Activated CD4-positive, alpha-beta T cell treated with anti-CD3 and anti-CD28 coated beads for 48 hours (primary cell): ENCODE results near the gene VPS11.

Experiments
- DNase-seq: peaks from one replicate; pipeline ENCODE4 v3.0.0-alpha.2; 2020

Gene VPS11

DNA sequence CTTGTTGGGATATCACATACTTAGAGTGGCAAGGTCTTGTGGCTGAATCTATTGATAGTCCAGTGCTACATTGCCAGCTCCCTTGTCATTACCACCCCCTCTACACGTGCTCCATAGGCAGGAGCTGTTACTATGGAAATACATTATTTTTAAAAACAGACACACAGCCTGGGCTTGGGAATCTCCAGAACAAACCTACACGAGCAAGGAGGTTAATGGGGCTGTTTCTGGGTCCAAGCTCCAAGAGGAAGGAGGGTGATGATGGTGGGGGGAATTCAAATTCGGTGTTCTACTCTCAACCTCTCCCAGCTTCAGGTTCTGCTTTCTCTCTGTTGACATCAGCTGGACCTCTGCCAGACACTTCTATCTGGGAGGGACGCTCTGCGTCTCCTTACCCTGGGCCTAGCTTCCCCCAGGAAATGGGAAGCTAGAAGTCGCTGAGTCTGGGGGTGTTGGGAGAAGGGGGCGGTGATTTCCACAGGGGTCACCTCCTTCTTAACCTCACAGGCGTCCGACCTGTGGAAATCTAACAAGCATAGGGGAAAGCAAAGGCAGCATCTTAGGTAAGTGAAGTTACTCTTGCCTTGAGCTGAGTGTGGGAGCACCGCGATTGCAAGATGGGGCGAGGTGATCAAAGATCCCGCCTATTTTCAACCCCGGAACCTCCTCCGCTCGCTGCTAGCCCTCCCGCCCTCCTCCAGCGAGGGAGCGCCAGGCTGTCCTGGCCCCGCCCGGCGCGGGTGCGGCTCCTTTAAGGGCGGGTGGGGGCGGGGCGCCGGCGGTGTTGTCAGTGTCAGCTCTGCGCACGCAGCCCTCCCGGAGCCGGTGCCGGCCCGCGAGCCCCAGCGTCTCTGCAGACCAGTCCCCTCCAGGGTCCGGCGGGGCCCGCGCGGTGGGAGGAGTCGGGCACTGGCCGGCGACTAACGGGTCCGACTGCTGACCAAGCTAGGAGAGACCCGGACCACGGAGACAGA, 39.2 kb downstream of the VPS11 start, which contains the start of gene C2CD2L:
Gene C2CD2L, plus strand, starts transcription at position 781 of the 974 bp plus-strand sequence. CDS start 398 bp downstream, outside the sequence.
- peak; percentile 93 for DNase-seq

DNA sequence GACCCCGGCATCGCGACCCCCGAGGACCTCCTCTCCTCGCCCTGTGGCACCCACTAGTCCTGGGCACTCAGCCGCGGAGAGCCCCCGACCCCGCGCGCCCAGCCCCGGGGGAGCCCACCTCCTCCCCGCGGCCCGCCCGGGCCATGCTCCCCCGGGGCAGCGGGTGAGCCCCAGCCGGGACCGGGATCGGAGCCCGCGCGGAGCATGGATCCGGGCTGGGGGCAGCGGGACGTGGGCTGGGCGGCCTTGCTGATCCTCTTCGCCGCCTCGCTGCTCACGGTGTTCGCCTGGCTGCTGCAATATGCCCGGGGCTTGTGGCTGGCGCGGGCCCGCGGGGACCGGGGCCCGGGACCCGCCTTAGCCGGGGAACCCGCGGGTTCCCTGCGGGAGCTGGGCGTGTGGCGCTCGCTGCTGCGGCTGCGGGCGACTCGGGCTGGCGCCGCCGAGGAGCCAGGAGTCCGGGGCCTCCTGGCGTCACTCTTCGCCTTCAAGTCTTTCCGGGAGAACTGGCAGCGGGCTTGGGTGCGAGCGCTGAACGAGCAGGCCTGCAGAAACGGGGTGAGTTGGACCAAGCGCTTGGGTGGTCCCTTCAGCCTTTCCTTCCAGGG, 40.0 kb downstream of the VPS11 start:
- no peak for DNase-seq

DNA sequence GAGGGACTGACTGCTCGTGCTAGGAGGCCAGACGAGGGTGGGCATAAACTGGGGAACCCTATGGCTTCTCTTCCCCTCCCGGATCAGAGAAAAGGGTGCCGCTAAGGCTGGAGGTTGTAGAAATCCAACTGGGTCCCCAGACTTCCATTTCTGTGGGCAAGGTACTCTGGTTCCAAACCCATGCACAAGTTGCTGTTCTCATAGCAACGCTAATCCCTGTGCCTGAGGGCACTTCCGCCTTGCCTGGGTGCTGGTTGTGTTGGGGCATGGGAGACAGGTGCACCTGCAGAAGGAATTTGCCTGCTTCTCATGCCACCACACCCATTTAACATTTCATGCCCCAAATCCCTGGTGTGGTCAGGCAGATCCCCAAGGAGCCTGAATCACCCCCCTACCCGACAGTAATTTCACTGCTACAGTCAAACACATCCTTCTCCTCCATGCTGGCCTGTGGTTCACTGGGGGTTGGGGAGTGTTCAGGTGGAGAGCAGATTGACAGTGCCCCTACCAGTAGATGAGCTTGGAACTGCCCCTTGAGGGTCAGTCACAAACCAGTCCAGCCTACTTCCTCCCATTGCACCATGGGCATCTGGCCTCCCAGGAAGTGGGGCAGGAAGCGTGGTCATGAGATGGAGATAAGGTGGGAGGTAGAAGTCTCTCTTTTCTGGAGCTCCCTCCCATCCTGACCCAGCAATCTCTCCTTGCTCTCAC, 40.7 kb downstream of the VPS11 start:
- peak; percentile 53 for DNase-seq

DNA sequence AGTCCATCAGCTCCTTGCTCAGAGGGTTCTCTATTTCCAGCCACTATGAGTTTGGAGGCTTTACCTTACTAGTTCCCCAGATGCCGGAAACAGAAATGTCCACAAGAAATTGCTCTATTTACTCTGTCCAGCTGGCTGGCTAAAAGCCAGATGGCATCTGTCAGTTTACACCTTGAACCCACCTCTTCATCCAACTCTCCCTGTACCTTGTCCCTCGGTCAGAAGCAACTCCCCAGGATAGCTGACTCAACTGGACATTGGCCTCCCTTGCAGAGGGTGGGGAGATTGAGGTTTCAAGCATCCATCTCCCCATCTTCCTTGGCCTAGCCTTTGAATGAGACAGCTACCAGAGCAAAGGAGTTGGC, 41.2 kb downstream of the VPS11 start:
- no peak for DNase-seq

DNA sequence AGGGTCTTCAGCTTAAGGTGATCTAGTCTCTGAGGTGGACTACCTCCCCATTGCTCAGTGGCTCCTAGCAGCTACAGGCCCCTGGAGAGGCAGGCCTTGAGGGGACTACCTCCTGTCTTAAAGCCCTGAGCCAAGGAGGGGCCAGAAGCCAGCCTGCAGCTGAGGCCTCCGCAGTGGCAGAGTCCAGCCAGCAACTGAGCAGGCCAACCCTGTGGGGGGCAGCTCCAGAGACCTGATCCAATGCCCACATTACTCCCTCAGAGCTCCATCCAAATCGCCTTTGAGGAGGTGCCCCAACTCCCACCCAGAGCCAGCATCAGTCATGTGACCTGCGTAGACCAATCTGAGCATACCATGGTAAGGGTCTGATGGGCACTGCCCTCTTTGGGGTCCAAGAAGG, 42.2 kb downstream of the VPS11 start:
- DNase-seq: no peak

DNA sequence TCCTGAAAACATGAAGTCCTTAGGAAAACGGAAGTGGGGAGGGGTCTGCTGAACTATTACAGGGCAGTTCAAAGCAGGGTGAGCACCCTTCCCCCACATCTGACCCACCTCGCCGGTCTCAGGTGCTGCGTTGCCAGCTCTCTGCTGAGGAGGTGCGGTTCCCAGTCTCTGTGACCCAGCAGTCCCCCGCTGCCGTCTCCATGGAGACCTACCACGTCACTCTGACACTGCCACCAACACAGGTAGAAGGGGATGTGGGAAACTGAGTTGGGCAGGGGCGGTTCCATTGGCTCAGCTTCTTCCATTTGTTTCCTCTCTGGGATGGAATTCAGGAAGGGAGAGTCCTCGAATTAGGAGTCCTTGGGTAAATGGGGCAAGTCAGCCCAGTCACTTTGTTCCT, 42.8 kb downstream of the VPS11 start:
- no peak for DNase-seq

DNA sequence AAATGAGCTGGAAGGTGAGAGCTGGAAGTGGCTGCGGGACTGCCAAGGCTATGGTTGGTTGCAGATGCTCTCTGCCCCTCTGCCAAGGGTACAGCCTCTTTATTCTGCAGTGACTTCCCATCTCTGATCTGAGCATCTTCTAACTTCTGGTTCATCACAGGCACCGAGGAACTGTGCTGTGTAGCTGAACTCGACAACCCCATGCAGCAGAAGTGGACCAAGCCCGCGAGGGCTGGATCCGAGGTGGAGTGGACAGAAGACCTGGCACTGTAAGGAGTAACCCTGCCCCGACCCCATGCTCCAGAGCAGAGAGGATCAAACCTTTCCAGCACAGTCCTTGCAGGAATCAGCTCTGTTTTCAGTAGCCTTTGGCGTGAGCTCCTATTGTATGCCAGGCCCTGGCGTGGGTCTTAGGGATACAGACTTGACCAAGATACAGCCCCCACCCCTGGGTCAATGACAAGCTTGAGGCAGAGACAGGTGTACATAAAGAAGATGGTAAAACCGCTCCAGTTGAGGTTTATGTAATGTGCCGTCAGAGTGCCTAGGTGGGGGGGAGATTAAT, 43.8 kb downstream of the VPS11 start:
- no peak for DNase-seq

DNA sequence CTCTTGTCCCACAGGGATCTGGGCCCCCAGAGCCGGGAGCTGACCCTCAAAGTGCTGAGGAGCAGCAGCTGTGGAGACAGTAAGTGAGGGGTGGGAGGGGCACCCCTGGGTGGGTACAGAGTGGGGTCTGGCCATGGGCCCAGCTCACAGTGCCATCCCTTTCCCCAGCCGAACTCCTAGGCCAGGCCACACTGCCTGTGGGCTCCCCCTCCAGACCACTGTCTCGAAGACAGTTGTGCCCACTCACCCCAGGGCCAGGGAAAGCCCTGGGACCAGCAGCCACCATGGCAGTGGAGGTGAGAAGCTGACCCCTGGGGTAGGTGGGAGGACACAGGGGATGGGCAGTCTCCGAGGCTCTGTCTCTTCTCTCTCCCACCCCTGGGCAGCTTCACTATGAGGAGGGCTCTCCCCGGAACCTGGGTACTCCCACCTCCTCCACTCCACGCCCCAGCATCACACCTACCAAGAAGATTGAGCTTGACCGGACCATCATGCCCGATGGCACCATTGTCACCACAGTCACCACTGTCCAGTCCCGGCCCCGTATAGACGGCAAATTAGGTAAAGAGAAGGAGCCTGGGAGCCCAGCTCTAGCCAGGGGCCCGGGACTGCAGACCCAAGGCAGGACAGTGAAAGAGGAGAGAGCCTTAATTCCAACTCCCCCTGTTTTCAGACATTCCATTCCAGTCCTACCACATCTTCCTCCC, 44.8 kb downstream of the VPS11 start:
- DNase-seq: no peak

DNA sequence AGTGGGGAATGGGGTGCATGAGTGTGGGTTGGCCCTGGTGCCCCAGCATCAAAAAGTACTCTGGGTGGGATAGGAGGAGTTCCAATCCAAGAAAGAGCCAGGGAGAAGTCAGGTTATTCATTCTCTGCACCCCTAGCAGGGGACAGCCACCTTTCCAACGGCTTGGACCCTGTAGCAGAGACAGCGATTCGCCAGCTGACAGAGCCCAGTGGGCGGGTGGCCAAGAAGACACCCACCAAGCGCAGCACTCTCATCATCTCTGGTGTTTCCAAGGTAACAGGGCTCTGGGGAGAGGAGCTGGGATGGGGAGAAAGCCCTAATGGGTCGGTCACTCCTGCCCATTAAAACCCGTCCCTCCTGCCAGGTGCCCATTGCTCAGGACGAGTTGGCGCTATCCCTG, 46.1 kb downstream of the VPS11 start:
- no peak for DNase-seq

DNA sequence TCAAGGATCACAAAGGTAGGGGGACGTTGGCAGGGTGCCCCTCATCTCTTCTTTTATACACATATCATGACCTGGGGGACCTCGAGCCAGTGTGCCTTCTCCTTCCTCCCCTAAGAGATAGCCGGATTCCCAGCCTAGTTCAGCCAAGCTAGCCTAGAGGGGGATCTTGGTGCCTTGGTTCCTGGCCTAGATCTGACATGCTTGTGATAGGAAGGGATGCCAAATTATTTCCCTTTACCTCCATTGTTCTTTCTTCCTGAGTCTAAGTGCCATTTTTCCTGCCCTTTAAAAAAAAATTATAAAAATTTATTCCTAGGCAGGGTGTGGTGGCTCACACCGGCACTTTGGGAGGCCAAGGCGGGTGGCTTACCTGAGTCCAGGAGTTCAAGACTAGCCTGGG, 46.7 kb downstream of the VPS11 start:
- no peak for DNase-seq

DNA sequence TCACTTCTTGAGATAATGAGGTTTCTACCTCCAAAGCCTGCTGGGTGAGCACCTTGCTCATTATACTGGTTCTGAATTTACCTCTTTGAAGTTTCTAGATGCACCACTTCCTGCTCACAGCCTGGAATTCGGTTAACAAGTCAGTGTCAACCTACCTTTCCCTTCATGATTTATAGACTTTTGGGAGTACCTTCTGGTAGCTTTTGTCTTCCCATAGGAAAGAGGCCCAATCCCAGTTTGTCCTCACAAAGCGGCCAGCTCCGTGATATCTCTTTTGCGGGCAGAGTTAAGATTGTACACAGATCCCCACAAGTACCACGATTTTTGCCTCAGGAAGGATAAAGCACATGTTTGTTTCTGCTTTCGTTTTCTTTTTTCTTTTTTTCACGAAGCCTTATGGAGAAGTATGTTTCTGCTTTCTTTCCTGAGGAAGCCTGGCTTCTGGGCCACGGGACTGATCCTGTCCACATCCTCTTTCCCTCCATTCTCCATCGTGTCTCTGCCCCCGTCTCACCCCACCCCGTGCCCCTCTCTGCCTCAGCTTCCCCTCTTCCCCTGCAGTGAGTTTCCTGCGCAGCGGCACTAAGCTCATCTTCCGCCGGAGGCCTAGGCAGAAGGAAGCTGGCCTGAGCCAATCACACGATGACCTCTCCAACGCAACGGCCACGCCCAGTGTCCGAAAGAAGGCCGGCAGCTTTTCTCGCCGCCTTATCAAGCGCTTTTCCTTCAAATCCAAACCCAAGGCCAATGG, 48.0 kb downstream of the VPS11 start:
- no peak for DNase-seq

DNA sequence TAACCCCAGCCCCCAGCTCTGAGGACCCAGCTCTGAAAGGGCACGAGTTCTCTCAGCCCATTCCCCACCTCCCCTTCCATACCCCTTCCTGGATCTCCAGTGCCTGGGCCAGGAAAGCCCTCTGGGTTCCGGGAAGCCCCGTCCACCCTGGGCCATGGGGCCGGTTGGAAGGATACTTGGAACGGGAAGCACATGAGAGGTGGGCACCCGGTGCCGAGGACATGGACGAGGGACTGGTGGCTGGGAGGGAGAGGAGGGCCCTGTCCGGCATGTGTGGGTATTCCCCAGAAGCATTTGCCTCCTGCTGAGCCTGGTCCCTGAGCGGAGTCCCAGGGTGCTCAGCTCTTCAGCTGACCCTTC, 48.6 kb downstream of the VPS11 start:
- no peak for DNase-seq

DNA sequence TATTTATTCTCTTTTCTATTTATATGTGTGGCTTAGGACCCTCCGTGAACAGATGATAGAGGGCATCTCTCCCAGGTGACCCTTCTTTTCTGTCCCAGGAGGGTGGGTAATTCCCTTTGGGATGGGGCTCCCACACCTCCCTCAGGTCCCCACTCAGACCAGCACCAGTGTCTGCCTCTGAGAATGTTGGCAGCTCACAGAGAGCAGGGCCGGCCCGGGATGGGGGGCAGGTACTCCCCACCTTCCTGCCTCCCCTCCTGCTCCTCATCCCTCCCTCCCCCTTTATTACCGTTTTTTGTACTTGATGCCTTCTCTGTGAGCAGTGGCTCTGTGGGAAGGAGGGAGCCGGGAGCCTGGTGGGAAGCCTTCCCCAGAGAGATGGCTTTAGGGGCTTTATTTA, 49.0 kb downstream of the VPS11 start:
- no peak for DNase-seq

DNA sequence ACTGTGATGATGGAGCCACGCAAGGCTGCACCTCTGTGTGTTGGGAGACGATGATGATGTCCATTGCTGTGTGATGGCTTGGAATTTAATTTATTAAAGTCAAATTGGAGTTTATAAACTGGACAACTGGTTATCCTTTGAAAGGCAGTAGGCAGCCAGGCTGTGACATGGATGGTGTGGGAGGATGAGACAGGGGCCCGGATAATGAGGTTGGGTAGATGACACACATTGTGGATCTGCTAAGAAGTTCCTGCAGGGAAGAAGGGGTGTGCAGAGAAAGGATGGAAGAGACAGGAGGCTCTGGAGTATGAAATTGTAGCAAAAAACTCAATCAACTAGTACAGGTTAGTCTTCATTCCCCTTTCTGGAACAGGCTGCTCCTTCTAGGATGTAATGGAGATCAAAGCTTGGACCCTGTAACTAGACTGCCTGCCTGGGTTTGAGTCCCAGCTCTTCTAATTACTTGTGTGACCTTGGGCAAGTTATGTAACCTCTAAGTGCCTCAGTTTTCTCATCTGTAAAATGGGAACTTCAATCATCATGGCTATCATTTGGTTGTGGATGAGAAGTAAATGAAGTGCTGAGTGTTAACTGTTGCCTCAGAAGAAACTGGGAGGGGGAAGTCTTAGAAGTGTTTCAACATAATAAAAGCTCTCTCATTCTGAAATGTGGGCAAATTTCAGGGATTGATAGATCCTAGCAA, 49.5 kb downstream of the VPS11 start:
- no peak for DNase-seq

DNA sequence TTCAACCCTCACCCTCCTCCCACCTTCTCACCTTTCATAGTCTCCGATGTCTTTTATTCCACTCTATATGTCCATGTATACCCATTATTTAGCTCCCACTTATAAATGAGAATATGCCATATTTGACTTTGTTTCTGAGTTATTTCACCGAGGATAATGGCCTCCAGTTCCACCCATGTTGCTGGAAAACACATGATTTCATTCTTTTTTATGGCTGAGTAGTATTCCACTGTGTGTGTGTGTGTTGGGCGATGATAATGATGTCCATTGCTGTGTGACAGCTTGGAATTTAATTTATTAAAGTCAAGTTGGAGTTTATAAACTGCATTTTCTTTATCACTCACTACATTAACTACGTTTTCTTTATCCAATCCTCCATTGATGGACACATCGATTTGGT, 50.6 kb downstream of the VPS11 start:
- no peak for DNase-seq

DNA sequence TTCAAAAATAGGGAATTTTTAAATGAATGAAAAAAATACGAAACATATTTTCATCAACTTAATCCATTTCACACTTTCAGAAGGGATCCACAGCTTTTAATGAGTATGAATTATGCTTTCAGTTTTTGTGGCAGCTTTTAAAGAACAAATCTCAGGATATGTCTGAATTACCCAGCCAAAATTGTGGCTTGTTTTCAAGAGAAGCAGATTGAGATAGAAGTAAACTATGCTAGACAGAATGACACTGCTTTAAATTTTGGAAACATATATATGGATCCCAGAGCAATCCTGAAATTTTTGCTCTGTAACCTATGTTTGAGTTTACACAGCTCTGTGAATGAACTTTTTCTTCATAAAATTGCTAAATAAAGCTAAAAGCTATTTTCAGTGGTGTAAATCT, 51.3 kb downstream of the VPS11 start:
- no peak for DNase-seq

DNA sequence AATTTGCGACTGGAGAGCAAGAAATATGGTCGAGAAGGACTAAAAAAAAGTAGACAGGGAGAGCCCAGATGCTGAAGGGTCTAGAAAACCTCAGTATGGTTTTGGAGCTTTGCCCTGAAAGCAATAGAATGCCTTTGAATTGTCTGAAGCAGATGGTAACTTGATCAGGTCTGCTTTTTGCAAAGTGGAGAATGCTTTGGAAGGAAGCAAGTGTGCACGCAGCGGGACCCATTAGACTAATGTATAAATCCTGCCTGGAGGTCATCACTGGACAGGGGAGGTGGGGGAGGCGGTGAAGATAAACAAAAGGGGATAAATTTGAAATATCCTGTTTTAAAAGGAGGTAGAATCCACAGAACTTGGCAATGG, 53.0 kb downstream of the VPS11 start:
- no peak for DNase-seq

DNA sequence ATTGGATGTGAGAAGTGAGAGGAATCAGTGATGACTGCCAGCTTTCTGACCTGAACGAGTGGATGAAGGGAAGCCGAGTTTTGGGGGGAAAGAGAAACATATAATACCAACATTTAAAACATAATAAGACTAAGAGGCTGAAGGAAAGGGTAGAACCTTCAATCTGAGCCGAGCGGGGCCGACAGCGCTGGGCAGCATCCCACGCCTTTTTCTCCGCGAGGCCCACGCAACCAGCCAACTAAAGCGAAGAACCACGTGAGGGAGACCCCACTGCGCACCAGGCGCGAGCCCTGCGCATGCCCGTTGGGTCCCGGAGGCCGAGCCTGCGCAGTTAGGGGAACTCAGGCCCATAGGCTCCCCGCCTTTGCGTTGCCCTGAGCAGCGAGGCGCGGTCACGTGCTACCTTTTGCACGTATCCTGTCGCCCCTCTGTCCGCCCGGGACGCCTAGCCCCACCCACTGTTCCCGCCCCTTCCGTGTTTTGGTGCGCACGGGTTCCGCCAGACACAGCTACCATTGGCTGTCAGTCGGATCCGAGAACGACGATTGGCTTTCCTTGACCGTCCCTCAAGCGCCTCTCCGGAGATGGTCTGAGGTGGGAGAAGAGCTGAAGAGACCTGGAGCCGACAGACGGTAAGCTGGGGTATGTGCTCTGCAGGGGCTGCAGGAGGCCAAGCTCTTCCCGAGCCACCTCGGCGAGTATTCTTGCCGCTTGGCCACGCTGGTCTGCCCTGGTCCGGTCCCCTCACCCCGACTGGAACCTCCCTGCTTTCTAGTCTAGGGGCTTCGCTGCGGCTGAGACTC, 53.6 kb downstream of the VPS11 start, which contains the start of gene HINFP:
Gene HINFP, plus strand, starts transcription at position 573 of the 803 bp plus-strand sequence. CDS start 5,365 bp downstream, outside the sequence.
- peak; percentile 100 for DNase-seq

DNA sequence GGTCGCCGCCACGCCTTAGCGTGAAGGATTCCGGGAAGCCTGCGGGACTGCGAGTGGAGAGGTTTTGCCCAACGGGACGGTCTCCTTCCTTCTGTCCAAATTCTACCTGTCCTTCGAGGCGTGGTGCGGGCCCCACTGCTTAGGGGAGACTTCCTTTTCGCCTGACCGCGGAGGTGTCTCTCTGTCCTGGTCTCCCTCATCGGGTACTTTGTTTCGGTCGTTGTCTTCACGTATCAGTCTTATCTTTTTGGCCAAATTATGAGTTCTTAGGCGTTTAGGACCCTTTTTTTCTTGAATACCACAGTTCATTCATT, 54.1 kb downstream of the VPS11 start:
- DNase-seq: no peak

DNA sequence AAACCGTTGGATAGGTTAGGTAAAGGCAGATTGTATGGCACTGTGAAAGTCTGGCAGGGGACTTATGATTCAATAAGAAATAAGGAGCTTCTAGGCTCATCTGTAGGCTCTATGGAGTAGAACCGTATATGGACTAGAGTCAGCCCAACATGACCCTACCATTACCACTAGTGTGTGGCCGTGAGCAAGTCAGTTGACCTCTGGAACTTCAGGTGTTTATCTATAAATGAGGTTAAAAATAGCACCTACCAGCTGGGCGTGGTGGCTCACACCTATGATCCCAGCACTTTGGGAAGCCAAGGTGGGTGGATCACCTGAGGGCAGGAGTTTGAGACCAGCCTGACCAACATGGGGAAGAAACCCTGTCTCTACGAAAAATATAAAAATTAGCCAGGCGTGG, 58.2 kb downstream of the VPS11 start:
- DNase-seq: no peak
